Activated naive CD4-positive, alpha-beta T cell (primary cell): ENCODE data around the gene VAV2.

Experiments used
- DNase-seq, 4 experiments: peaks; one replicate each; lab custom pipeline; 2025; lab: John Stamatoyannopoulos, UW

VAV2 gene

GRCh38 chr9:133852431-133852830 lies 139.7 kb downstream of the VAV2 start:
- no peak for DNase-seq

- no peak for DNase-seq
Observed at GRCh38 chr9:133851693-133852092, 140.4 kb downstream of the VAV2 start.

GRCh38 chr9:133850937-133851336 lies 141.2 kb downstream of the VAV2 start:
- DNase-seq, result no peak

GRCh38 chr9:133850161-133850560 lies 142.0 kb downstream of the VAV2 start:
- no peak for DNase-seq

GRCh38 chr9:133849110-133849670 lies 142.9 kb downstream of the VAV2 start:
- DNase-seq, result no peak

GRCh38 chr9:133848471-133849109 lies 143.5 kb downstream of the VAV2 start:
- DNase-seq, result no peak

GRCh38 chr9:133846483-133847090 lies 145.5 kb downstream of the VAV2 start:
- DNase-seq, result no peak

GRCh38 chr9:133845440-133845839 lies 146.7 kb downstream of the VAV2 start:
- DNase-seq, result no peak

GRCh38 chr9:133844881-133845410 lies 147.2 kb downstream of the VAV2 start:
- DNase-seq, result no peak

- DNase-seq, result no peak
Observed at GRCh38 chr9:133844398-133844784, 147.7 kb downstream of the VAV2 start.

GRCh38 chr9:133843751-133844397 lies 148.2 kb downstream of the VAV2 start:
- DNase-seq, result no peak

- DNase-seq, result no peak
Observed at GRCh38 chr9:133843250-133843649, 148.9 kb downstream of the VAV2 start.

GRCh38 chr9:133842721-133843227 lies 149.3 kb downstream of the VAV2 start:
- no peak for DNase-seq

GRCh38 chr9:133842174-133842573 lies 149.9 kb downstream of the VAV2 start:
- DNase-seq, result no peak

- DNase-seq, result no peak
Observed at GRCh38 chr9:133841167-133841812, 150.8 kb downstream of the VAV2 start.

GRCh38 chr9:133839822-133840329 lies 152.2 kb downstream of the VAV2 start:
- DNase-seq, result no peak

GRCh38 chr9:133838859-133839507 lies 153.1 kb downstream of the VAV2 start:
- DNase-seq, result no peak

GRCh38 chr9:133837627-133838597 lies 154.2 kb downstream of the VAV2 start:
- no peak for DNase-seq

- DNase-seq, result no peak
Observed at GRCh38 chr9:133836818-133837217, 155.3 kb downstream of the VAV2 start.
